GM11168 (cell line): ENCODE results near the gene EMILIN2.

Experiments
- in situ Hi-C: fragments of 300-500 bp; cut with MboI; formaldehyde crosslinking; loops from one replicate; pipeline ENCODE4 v1.12.0; 2022; ENCODE audit warnings: low sequenced_read_pairs; ENCODE audit not compliant: unreplicated experiment

The EMILIN2 gene

GRCh38 chr18:2933995-2934394, 87.2 kb downstream of the EMILIN2 start:
- in situ Hi-C loops = loop anchor here (5.0 kb wide), 1 partner anchor 313 kb away; the partner anchor contains the start of gene MYL12A

- in situ Hi-C loops = no loop called here
Measured at GRCh38 chr18:2935438-2936192, 88.8 kb downstream of the EMILIN2 start.

GRCh38 chr18:2939317-2939716, 92.5 kb downstream of the EMILIN2 start:
- in situ Hi-C loops = no loop called here

GRCh38 chr18:2948038-2948437, 101.2 kb downstream of the EMILIN2 start:
- in situ Hi-C loops = no loop called here

GRCh38 chr18:2952605-2953004, 105.8 kb downstream of the EMILIN2 start:
- in situ Hi-C loops = no loop called here

- in situ Hi-C loops = no loop called here
Measured at GRCh38 chr18:2953935-2954653, 107.3 kb downstream of the EMILIN2 start.

GRCh38 chr18:2954869-2955645, 108.3 kb downstream of the EMILIN2 start:
- in situ Hi-C loops = no loop called here

GRCh38 chr18:2956056-2956455, 109.2 kb downstream of the EMILIN2 start:
- in situ Hi-C loops = no loop called here

GRCh38 chr18:2958819-2959298, 112.1 kb downstream of the EMILIN2 start:
- in situ Hi-C loops = no loop called here

- in situ Hi-C loops = no loop called here
Measured at GRCh38 chr18:2959341-2959740, 112.5 kb downstream of the EMILIN2 start.

- in situ Hi-C loops = no loop called here
Measured at GRCh38 chr18:2960983-2961696, 114.3 kb downstream of the EMILIN2 start.

- in situ Hi-C loops = no loop called here
Measured at GRCh38 chr18:2961821-2962220, 115.0 kb downstream of the EMILIN2 start.

- in situ Hi-C loops = no loop called here
Measured at GRCh38 chr18:2963048-2963447, 116.2 kb downstream of the EMILIN2 start.

- in situ Hi-C loops = no loop called here
Measured at GRCh38 chr18:2964361-2965010, 117.7 kb downstream of the EMILIN2 start.
